Measurements from ENCODE around the gene ZNF277.

GRCh38 chr7:112238852-112239610 lies 32.5 kb downstream of the ZNF277 start:
- TF ChIP-seq CTCF (IDR thresholded peaks at IDR 0.05) (no peak), EP300 (IDR thresholded peaks at IDR 0.05) (no peak)

Data from tibial nerve (tissue), 4 donors.